Osteoblast (primary cell): ENCODE measurements around the gene AHNAK2. TPM values are rescaled to one million over a fixed set of nuclear protein-coding genes. Genes with fewer than 3 reads are reported as not detected.

Experiments used
- DNase-seq: peaks from one replicate; pipeline ENCODE4 v3.0.0; 2011; ENCODE audit warnings: low spot score, mixed read lengths; ENCODE audit not compliant: insufficient read length; ENCODE audit errors: missing footprints
- H2AFZ ChIP-seq: 2 replicates; pipeline ENCODE4 v1.6.0; 2011; ENCODE audit warnings: mild to moderate bottlenecking, low read length
- H3K27ac ChIP-seq: 2 replicates; pipeline ENCODE4 v1.5.1; 2011; ENCODE audit warnings: mild to moderate bottlenecking, low read depth, low read length, moderate library complexity
- H3K27me3 ChIP-seq: 2 replicates; pipeline ENCODE4 v1.6.0; 2012; ENCODE audit warnings: mild to moderate bottlenecking, control low read depth, inconsistent platforms, low read length, moderate library complexity; ENCODE audit not compliant: insufficient read depth
- H3K36me3 ChIP-seq: 2 replicates; pipeline ENCODE4 v1.5.1; 2011; ENCODE audit warnings: mild to moderate bottlenecking, low read length, control low read depth, moderate library complexity; ENCODE audit not compliant: insufficient read depth
- H3K4me1 ChIP-seq: 2 replicates; pipeline ENCODE4 v1.5.1; 2011; ENCODE audit warnings: mild to moderate bottlenecking, low read length, control low read depth, moderate library complexity; ENCODE audit not compliant: insufficient read depth
- H3K4me2 ChIP-seq: 2 replicates; pipeline ENCODE4 v1.6.0; 2011; ENCODE audit warnings: mild to moderate bottlenecking, low read length; ENCODE audit not compliant: insufficient read depth
- H3K4me3 ChIP-seq: fragments of 200-600 bp; sonication (generic); 3 replicates; pipeline ENCODE4 v1.5.1; 2012; ENCODE audit warnings: mild to moderate bottlenecking, low read length, inconsistent platforms; ENCODE audit not compliant: insufficient read depth
- H3K79me2 ChIP-seq: 2 replicates; pipeline ENCODE4 v1.6.0; 2012; ENCODE audit warnings: mild to moderate bottlenecking, low read length, control low read depth, inconsistent platforms; ENCODE audit not compliant: insufficient read depth
- H3K9me3 ChIP-seq: 2 replicates; pipeline ENCODE4 v1.5.1; 2011; ENCODE audit warnings: low read depth, low read length, control low read depth
- H4K20me1 ChIP-seq: 2 replicates; pipeline ENCODE4 v1.6.0; 2012; ENCODE audit warnings: mild to moderate bottlenecking, low read length, control low read depth; ENCODE audit not compliant: insufficient read depth
- CTCF ChIP-seq: IDR thresholded peaks from 2 replicates; pipeline ENCODE4 v1.5.1; 2011; ENCODE audit warnings: mild to moderate bottlenecking, low read depth, low read length, moderate library complexity; ENCODE audit errors: extremely low read depth
- total RNA-seq: library from RNA; depleted of rRNA; stranded (reverse); fragments of >200 nt; gene quantifications from 2 replicates; pipeline ENCODE4 v1.2.3, GENCODE V29; 2012

Gene AHNAK2
- total RNA-seq, 1 donor: 30.8 TPM

DNA sequence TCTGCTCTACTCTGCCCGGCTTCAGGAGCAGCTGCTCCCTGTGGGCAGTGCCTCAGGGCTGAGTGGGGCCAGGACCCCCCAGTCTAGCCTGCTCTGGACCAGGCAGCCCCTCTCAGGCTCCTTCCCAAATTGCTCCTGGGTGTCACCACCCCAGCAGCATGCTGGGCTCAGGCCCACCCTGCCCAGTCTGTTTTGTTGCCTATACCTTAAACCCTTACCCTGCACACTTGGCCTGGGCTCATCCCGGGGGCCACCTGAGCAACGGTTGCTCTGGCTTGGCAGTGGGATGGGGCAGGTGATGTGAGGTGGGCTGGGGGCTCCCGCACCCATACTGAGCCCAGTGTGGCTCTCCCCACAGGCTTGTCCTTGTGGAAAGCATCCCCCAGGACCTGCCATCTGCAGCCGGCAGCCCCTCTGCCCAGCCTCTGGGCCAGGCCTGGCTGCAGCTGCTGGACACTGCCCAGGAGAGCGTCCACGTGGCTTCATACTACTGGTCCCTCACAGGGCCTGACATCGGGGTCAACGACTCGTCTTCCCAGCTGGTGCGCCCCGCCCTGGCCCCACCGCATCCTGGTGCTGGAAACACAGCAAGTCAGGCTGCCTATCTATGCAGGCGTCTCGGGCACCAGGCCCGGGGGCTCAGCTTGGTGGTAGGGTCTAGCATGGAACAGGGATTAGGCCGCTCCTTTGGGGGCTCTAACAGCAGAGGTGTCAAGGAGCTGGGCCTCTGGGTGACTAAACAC, 49.6 kb downstream of the AHNAK2 start:
- Histone ChIP-seq H3K4me1 (no peaks in the 10 kb centered on the region), H3K79me2 (no peaks in the 10 kb centered on the region), H2AFZ (no peak overlapping the region), H3K27me3 (peaks cover 18% of the 10 kb centered on the region), H3K36me3 (no peaks in the 10 kb centered on the region), H3K4me2 (no peak overlapping the region), H4K20me1 (no peaks in the 10 kb centered on the region), H3K9me3 (peaks cover 4% of the 10 kb centered on the region), H3K27ac (no peak overlapping the region), H3K4me3 (no peak overlapping the region)
- no peak for TF ChIP-seq CTCF
- peak; percentile 62 for DNase-seq

- H3K79me2 ChIP-seq: no peaks in the 10 kb centered on the region
These were observed 50.3 kb downstream of the AHNAK2 start for GRCh38 chr14:104927901-104928300.

GRCh38 chr14:104927432-104927816, 50.8 kb downstream of the AHNAK2 start:
- Histone ChIP-seq H3K27ac (no peak overlapping the region), H3K4me2 (no peak overlapping the region), H3K36me3 (no peaks in the 10 kb centered on the region), H4K20me1 (no peaks in the 10 kb centered on the region), H3K9me3 (peaks cover 4% of the 10 kb centered on the region), H3K4me3 (no peak overlapping the region), H3K27me3 (peaks cover 11% of the 10 kb centered on the region), H3K79me2 (no peaks in the 10 kb centered on the region), H3K4me1 (no peaks in the 10 kb centered on the region), H2AFZ (no peak overlapping the region)
- no peak for TF ChIP-seq CTCF
- DNase-seq: peak; percentile 78

More at GRCh38 chr14:104927901-104928300, 50.3 kb downstream of the AHNAK2 start:
- no peaks in the 10 kb centered on the region for H3K36me3 ChIP-seq
- H3K4me2 ChIP-seq: no peak overlapping the region
- TF ChIP-seq CTCF: no peak
- H3K27me3 ChIP-seq: peaks cover 15% of the 10 kb centered on the region
- no peak overlapping the region for H2AFZ ChIP-seq
- H4K20me1 ChIP-seq: no peaks in the 10 kb centered on the region
- peak; percentile 70 for DNase-seq
- H3K4me1 ChIP-seq: no peaks in the 10 kb centered on the region
- no peak overlapping the region for H3K4me3 ChIP-seq
- H3K27ac ChIP-seq: no peak overlapping the region
- peaks cover 4% of the 10 kb centered on the region for H3K9me3 ChIP-seq

GRCh38 chr14:104926619-104927431, 51.3 kb downstream of the AHNAK2 start:
- Histone ChIP-seq H4K20me1 (no peaks in the 10 kb centered on the region), H3K27ac (no peak overlapping the region), H2AFZ (no peak overlapping the region), H3K27me3 (peaks cover 5% of the 10 kb centered on the region), H3K9me3 (peaks cover 4% of the 10 kb centered on the region), H3K36me3 (no peaks in the 10 kb centered on the region), H3K4me2 (no peak overlapping the region), H3K79me2 (no peaks in the 10 kb centered on the region), H3K4me3 (no peak overlapping the region), H3K4me1 (no peaks in the 10 kb centered on the region)
- DNase-seq: peak; percentile 72
- TF ChIP-seq CTCF: no peak
